HG03175 (cell line): ENCODE results near the gene GNG7.
"Not testable (repeated sequence)": the region's sequence is repeated elsewhere in the genome, so short reads cannot be mapped to it uniquely, and the experiment has no call there.

Experiments used
- ATAC-seq: cut with Tn5 transposase; IDR thresholded peaks from one replicate; pipeline ENCODE4 v1.9.1; 2021; ENCODE audit warnings: mild to moderate bottlenecking, moderate library complexity; ENCODE audit not compliant: unreplicated experiment

GNG7 gene

GRCh38 chr19:2519482-2519881 is 183.0 kb downstream of the GNG7 start:
- ATAC-seq = no peak

DNA sequence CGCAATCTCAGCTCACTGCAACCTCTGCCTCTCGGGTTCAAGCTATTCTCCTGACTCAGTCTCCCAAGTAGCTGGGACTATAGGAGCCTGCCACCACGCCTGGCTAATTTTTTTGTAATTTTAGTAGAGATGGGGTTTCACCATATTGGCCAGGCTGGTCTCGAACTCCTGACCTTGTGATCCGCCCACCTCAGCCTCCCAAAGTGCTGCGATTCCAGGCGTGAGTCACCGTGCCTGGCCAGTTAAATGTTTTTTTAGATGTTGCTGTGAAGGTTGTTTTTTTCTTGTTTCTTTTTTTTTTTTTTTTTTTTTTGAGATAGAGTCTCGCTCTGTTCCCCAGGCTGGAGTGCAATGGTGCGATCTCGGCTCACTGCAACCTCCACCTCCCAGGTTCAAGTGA is 183.6 kb downstream of the GNG7 start:
- not testable (repeated sequence) for ATAC-seq

GRCh38 chr19:2517881-2518601 is 184.5 kb downstream of the GNG7 start:
- ATAC-seq = no peak

- no peak for ATAC-seq
These were observed 185.8 kb downstream of the GNG7 start for GRCh38 chr19:2516727-2517126.

DNA sequence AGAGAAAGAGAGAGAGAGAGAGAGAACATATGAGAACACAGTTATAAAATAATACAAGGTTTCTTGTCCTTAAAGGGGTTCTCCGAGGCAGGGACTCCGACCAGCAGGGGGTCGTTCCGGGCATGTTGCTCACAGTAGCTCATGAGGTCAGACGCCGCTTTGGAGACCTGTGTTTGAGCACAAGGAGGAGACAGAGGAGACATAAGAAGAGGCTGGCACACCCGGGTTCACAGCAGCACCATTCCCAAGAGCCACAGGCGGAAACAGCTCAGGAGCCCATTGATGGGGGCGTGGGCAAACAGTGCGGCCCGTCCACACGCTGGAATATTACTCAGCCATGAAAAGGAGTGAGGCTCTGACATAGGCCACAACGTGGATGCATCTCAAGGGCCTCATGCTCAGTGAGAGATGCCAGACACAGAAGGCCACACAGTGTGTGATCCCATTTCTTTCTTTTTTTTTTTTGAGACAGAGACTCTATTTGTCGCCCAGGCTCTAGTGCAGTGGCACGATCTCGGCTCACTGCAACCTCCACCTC is 187.4 kb downstream of the GNG7 start:
- no peak for ATAC-seq

- ATAC-seq = no peak
These were observed 189.7 kb downstream of the GNG7 start for GRCh38 chr19:2512523-2513431.

DNA sequence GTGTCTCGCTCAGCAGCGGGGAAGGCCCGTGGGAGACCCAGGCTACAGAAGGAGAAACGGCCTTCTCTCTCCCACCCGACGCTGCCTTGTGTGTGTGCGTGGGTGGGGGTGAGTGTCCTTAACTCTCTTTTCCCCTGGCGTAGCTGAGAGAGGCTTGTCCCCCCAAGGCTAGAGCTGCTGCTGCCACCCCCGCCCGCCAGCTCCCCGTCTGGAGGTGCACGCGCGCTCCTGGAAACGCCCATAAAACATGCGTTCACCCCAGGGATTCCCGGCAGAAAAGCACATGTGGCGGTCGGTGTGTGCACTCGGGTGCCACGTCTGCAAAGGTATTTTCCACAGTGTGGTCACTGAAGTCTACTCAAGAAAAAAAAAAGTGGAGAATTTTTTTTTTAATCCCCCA is 190.5 kb downstream of the GNG7 start:
- ATAC-seq = no peak

DNA sequence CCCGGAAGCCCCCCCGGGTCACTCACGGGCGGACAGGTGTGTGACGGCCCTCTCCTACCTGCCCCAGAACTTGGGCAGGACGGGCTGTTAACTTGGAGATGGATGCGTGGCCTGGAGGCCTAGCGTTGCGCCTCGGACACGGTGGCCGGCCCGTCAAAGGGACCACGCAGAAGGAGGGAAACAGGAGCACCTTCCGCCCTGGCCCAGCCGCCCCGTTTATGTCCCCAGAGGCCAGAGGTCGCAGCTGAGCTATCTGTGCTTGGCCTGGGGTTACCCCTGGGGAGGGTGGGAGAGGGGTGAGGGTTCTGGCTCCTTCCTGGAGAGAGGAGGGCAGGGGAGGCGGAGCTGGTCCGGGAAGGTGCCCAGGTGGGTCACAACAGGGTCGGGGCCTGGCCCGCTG is 190.9 kb downstream of the GNG7 start:
- ATAC-seq = no peak

DNA sequence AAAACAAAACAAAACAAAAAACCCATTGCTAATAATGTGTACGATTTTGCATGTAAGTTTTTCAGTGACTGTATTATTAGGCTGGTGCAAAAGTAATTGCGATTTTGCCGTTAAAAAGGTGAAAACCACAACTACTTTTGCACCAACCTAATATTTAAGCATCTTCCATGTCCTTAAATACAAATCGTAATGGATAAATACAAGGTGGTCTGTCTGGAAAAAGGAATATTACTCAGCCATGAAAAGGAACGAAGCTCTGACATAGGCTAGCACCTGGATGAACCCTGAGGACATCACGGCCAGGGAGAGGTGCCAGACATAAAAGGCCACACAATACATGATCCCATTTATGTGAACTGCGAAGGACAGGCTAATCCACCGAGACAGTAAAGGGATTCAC is 193.4 kb downstream of the GNG7 start:
- no peak for ATAC-seq

- ATAC-seq = no peak
These were observed 195.4 kb downstream of the GNG7 start for GRCh38 chr19:2507109-2507508.

GRCh38 chr19:2506656-2507055 is 195.8 kb downstream of the GNG7 start:
- not testable (repeated sequence) for ATAC-seq

GRCh38 chr19:2503521-2504109 is 198.9 kb downstream of the GNG7 start:
- no peak for ATAC-seq

DNA sequence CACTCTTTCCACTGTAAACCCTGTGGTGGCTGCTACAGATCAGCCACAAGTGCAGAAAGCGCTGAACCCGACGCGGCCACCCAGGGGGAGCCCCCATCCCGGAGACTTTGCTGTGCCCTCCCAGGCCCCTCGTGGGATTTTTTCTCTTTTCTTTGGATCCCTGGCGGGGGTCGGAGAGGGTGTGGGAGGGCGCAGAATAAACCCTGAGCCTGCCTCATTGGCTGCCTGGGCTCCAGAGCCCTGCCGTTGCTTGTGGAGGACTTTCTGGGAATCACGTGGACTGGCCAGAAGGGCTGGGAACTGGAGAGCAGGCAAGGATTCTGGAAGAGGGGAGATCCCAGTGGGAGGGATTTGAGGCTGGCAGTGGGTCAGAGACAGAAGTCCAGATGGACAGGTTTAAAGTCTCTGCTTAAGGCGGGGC is 201.6 kb downstream of the GNG7 start:
- ATAC-seq = no peak

DNA sequence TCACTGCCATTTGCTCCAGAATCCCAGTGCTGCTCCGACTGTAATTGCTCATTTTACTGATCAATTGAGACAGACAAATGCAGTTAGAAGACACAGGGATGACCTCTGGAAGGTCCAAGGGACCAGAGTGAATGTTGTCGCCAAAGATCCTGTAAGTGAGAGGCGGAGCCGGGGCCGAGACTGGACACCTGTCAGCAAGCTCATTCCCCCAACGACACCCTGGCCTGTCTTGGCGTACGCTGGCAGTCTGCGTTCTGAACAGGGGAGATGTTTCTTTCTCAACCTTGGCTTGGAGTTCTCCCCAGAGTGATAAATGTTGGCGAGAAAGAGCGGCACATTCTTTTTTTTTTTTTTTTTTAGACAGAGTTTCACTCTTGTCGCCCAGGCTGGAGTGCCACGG is 202.3 kb downstream of the GNG7 start:
- ATAC-seq = no peak

GRCh38 chr19:2497186-2497585 is 205.3 kb downstream of the GNG7 start:
- ATAC-seq = no peak

DNA sequence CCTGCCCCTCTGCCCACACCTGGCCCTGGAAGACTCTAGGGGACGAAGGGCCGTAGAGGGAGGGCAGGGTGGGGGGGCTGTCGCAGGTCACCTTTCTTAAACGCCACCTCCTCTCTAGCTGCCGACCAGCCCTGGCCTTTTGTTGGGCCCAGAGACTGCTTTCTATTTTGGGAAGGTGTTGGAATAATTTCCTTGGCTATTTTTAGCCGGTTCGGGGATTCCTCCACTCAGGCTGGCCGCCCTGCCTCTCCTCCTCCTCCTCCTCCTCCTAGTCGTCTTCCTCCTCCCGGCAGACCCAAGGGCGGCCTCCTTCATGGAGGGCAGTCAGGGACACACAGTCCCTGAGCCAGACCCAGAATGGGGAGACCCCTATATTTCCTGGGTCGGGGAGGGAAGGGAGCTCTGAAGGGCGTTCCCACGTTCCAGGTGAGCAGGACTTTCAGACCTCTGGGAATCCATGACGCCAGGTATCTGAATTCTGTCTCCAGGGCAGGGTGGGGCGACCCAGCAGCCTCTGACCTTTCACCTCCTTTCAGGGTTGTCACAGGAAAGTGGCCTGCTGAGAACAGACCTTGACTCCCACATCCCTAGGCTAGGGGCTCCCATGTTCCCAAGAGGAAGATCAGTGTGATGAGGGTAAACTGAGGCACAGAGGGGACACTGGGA is 206.7 kb downstream of the GNG7 start:
- no peak for ATAC-seq

DNA sequence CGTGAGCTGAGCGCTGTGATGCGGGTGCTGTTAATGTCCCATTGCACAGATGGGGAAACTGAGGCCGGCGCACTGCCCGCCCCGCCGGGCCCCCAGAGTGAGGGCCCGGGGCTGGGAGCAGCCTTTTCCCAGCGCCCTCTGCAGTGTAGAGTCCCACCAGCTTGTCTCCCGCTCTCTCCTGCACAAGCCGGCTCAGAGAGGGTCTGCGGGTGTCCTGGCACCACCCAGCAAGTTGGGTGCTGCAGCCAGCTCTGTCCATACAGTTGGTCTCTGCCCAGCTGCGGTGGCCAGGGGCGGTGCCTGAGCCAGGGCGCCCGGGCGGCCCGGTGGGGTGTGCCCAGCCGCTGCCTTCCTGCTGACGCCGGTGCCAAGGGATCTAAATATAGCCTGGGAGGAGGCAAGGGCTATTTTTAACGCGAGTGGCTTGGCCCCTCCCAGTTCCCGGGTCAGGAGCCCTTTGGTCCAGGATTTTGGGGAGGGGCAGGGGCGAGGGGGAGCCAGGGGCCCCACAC is 207.3 kb downstream of the GNG7 start:
- ATAC-seq = no peak

DNA sequence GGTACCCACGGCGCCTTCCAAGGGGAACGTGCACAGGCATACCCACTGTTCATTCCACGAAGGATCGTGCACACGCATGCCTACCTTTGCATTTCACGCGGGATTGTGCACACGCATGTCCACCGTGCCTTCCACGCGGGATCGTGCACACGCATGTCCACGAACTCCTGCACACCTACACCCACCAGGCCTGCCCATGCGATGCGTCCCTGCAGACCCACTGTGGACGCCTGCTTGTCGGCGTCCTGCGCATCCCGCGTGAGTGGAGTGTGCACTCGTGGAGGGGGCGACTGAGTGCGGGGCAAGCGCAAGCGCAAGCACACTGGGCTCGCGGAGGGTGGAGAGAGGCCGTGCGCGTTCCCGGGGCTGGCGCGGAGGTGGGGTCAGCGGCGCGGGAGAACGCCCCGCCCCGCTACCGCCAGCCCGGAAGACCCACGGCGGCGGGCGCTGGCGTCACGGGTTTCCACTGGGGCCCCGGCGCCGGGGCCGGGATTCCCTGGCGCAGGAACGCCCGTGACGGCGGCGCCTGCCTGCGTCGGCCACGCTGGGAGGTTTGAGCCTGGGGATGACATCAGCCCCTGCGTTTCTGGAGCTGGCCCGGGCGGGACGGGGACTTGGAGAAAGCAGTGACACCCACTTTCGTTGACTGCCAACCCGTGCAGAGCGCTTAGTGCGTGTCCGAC is 207.9 kb downstream of the GNG7 start:
- ATAC-seq = no peak

- ATAC-seq = no peak
These were observed 208.4 kb downstream of the GNG7 start for GRCh38 chr19:2494084-2494446.

DNA sequence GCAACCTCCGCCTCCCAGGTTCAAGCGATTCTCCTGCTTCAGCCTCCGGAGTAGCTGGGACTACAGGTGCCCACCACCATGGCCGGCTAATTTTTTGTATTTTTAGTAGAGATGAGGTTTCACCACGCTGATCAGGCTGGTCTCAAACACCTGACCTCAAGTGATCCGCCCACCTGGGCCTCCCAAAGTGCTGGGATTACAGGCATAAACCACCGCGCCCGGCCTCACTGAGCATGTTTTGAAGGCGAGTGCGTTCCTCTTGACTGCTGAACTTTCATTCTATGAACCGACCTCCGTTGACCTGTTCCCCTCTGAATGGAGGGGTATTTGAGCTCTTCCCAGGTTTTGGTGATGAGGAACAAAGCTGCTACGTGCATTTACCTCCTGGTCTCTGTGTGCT is 209.0 kb downstream of the GNG7 start:
- ATAC-seq = not testable (repeated sequence)
